ENCODE measurements around the gene GGTA1. TPM values are rescaled to one million over a fixed set of nuclear protein-coding genes. Genes with fewer than 3 reads are reported as not detected.
"Not testable (repeated sequence)": the region's sequence is repeated elsewhere in the genome, so short reads cannot be mapped to it uniquely, and the experiment has no call there.

Gene GGTA1
- total RNA-seq, 2 donors from 2014 or later = 2.0 to 5.6 TPM

DNA sequence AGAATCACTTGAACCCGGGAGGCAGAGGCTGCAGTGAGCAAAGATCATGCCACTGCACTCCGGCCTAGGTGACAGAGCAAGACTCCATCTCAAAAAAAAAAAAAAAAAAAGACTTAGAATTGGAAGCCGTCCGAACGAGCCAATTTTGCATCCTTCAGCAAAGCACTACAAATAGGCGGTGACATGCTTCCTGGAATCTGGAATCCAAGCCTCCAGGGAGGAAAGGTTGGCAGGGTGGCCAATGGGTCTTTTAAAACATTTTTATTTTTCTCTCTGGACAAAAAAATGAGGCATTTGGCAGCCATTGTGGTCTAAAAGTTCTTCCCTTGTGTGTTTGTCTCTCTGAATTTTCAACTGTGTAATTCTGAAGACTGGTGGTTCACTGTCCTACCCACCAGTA, 26.4 kb downstream of the GGTA1 start:
- intact Hi-C loops (cut with DNase I, micrococcal nuclease) = no loop called here
- ATAC-seq (no peak), DNase-seq (no peak)

- intact Hi-C loops (cut with DNase I, micrococcal nuclease) = no loop called here
- DNase-seq = no peak
- ATAC-seq = no peak
Observed at GRCh38 chr9:121472446-121472845, 27.2 kb downstream of the GGTA1 start.

- DNase-seq = no peak
Observed at GRCh38 chr9:121466142-121466541, 33.5 kb downstream of the GGTA1 start.

GRCh38 chr9:121464968-121465367, 34.7 kb downstream of the GGTA1 start:
- no peak for ATAC-seq
- intact Hi-C loops (cut with DNase I, micrococcal nuclease) = no loop called here

More at GRCh38 chr9:121466142-121466541, 33.5 kb downstream of the GGTA1 start:
- no peak for ATAC-seq
- intact Hi-C loops (cut with DNase I, micrococcal nuclease) = no loop called here

GRCh38 chr9:121463026-121463807, 36.4 kb downstream of the GGTA1 start:
- peak in 1 of 2 donors; percentile 34 for DNase-seq
- no peak for ATAC-seq
- intact Hi-C loops (cut with DNase I, micrococcal nuclease) = no loop called here

More at GRCh38 chr9:121464968-121465367, 34.7 kb downstream of the GGTA1 start:
- no peak for DNase-seq

- ATAC-seq (no peak), DNase-seq (no peak)
- intact Hi-C loops (cut with DNase I, micrococcal nuclease) = no loop called here
Observed at GRCh38 chr9:121459513-121459912, 40.1 kb downstream of the GGTA1 start.

GRCh38 chr9:121458449-121458848, 41.2 kb downstream of the GGTA1 start:
- intact Hi-C loops (cut with DNase I, micrococcal nuclease); ATAC-seq; DNase-seq: not testable (repeated sequence)

GRCh38 chr9:121455527-121456239, 44.0 kb downstream of the GGTA1 start:
- intact Hi-C loops (cut with DNase I, micrococcal nuclease) = no loop called here
- DNase-seq (no peak), ATAC-seq (no peak)

GRCh38 chr9:121454972-121455371, 44.7 kb downstream of the GGTA1 start:
- intact Hi-C loops (cut with DNase I, micrococcal nuclease) = no loop called here
- DNase-seq (no peak), ATAC-seq (no peak)

- intact Hi-C loops (cut with DNase I, micrococcal nuclease) = no loop called here
Observed at GRCh38 chr9:121453232-121453892, 46.3 kb downstream of the GGTA1 start.

GRCh38 chr9:121452085-121452484, 47.6 kb downstream of the GGTA1 start:
- DNase-seq (no peak), ATAC-seq (no peak)
- intact Hi-C loops (cut with DNase I, micrococcal nuclease) = no loop called here

More at GRCh38 chr9:121453232-121453892, 46.3 kb downstream of the GGTA1 start:
- DNase-seq (no peak), ATAC-seq (no peak)

GRCh38 chr9:121451586-121451985, 48.1 kb downstream of the GGTA1 start:
- ATAC-seq (no peak), DNase-seq (no peak)
- intact Hi-C loops (cut with DNase I, micrococcal nuclease) = no loop called here

GRCh38 chr9:121450241-121450640, 49.4 kb downstream of the GGTA1 start:
- peak; percentile 90 for ATAC-seq
- intact Hi-C loops (cut with DNase I, micrococcal nuclease) = no loop called here
- no peak for DNase-seq

- ATAC-seq (peak; percentile 79), DNase-seq (no peak)
- intact Hi-C loops (cut with DNase I, micrococcal nuclease) = loop anchor here in 1 of 2 donors (10.0 kb wide), 1 partner anchor 555 kb away; no protein-coding TSS in a partner anchor
Observed at GRCh38 chr9:121449786-121450185, 49.9 kb downstream of the GGTA1 start.

- intact Hi-C loops (cut with DNase I, micrococcal nuclease) = loop anchor here in 1 of 2 donors (10.0 kb wide), 1 partner anchor 557 kb away; no protein-coding TSS in a partner anchor
- no peak for DNase-seq
- no peak for ATAC-seq
Observed at GRCh38 chr9:121447321-121447834, 52.3 kb downstream of the GGTA1 start.

DNA sequence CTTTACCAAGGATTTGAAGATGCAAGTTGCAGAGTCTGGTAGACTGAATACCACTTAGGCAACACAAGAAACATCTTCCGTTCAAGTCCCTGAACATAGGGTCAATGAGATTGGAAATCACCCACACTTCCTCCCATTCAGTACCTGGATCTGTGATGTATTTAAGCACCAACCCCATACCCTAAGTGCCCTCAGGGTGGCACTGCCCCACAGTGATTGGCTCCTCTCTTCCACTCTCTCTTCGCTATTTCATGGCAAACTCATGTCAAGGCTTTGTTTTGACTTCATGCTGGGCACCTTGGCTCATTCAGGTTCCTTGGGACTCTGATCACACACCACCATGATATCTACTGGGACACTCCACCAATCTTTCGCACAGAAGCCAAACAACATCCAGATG, 53.7 kb downstream of the GGTA1 start:
- DNase-seq (no peak), ATAC-seq (peak; percentile 36)
- intact Hi-C loops (cut with DNase I, micrococcal nuclease) = loop anchor here in 1 of 2 donors (10.0 kb wide), 1 partner anchor 559 kb away; no protein-coding TSS in a partner anchor

GRCh38 chr9:121443981-121444380, 55.7 kb downstream of the GGTA1 start:
- ATAC-seq (no peak), DNase-seq (no peak)
- intact Hi-C loops (cut with DNase I, micrococcal nuclease) = loop anchor here in 1 of 2 donors (10.0 kb wide), 1 partner anchor 561 kb away; no protein-coding TSS in a partner anchor

DNA sequence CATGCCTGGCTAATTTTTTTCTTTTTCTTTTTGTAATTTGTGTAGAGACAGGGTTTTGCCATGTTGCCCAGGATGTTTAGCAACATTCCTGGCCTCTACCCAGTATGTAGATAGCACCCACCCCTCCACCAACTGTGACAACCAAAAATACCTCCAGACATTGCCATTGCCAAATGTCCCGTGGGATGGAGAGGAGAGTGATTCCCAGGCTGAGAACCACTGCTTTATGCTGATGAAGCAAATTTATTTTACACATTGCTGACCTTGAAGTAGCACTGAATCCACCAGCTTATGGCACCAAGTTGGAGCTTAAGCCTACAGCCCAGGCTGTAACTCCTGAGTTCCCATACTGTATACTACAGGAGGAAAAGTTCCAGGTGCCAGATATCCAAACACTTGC, 58.5 kb downstream of the GGTA1 start:
- intact Hi-C loops (cut with DNase I, micrococcal nuclease) = loop anchor here in 1 of 2 donors (10.0 kb wide), 1 partner anchor 564 kb away; no protein-coding TSS in a partner anchor
- DNase-seq = no peak
- no peak for ATAC-seq
